ENCODE data around the gene MGA.

DNA sequence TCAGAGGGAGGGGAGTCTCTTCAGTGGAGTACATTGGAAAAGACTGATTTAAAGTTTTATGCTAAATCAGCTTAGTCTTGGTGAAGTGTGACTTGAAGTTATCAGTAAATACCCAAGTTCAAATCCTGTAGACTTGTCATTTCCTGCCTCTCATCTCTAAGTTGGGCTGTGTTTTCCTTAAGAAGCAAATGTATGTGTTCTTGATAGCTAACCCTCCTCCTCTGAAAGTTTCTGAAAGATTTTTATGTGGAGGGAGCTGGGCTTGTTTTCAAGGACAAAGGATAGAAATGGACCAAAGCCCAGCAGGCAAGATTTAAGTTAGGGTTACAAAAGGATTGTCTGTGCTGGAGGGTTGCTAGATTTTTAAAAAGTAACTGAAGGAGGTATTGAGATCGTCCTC lies 118.3 kb downstream of the MGA start:
- TF ChIP-seq CTCF (IDR thresholded peaks at IDR 0.05): no peak
- TF ChIP-seq POLR2A (IDR thresholded peaks at IDR 0.05): no peak
